ENCODE data around the gene THUMPD3.

The THUMPD3 gene

DNA sequence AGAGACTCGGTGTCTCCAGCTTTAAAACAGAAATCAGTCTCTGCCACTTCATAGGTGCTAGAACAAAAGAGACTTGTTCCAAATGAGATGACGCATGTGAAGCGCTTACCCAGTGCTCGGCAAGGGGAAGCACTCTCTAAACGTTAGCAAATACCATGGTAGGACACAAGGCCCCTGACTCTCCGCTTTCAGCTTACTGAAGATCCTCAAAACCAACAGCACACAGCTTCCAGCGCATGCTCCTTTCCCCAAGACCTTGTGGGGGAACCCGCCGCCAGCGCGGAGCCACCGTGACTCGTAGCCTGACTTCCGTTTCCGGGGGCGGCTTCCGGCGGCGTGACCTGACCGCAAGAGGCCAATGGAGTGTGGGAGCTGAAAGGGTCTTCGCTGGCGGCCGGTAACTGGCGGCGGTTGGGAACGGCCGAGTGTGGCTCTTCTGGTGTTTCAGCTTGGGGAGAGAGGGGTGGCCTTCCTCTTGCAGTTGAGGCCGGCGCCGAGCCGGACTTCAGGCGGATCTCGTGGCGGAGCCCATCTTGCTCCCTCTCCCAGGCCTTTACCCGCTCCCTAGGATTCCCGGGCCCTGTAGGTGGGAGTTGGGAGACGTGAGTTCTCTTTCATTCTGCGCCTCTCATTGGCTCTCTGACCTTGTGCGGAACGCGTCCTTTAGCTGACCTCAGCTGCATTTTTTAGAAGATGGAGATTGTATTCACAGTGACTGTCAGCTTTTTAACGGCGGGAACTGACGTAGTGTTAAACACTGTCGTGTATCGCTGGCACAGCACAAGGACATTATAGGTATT lies at the start of gene THUMPD3:
TSS of gene THUMPD3 (plus strand) at position 324 of the 800 bp plus-strand sequence. CDS start 2,015 bp downstream, outside the sequence.
- DNase-seq = peak; percentile 96

DNA sequence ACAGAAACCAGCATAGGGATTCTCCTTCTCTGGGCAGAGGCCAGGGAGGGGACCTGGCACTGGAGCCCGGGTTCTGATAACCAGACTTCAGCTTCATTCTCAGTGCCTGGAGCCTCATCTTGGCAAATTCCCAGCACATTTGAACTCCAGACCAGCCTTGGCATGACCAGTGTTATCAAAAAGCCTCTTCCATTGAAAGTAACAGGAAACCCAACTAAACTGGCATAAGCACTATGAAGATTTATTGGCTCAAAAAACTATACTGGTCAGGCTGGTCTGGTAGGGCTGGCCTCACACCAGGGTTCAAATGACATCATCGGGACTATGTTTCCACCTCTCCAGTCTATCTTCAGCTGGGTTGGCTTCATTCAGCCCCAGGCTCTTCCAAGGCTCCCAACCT lies 48.1 kb upstream of the THUMPD3 start:
- no peak for DNase-seq

DNA sequence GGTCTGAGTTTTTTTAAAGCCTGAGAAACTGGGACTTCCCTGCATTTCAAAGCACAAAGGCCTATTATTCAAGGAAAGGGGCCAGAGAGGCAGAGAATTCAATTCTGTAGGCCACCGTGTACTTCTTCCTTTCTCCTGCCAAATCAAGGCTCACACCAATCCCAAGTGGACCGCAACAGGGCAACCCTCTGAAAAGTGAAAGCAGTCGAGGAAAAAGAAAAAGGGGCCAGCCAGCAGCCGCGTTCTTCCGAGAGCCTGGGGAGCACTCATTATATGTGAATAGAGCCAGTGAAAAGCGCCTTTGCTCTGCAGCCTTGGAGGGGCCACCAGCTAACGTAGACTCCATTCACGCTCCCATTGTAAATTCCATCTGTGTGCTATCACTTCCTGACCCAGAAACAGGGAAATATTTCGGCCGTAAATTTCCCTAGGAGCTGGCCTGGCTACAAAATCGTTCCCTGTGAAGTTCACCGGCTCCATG lies 45.9 kb upstream of the THUMPD3 start:
- DNase-seq = no peak

- no peak for DNase-seq
Observed at GRCh38 chr3:9322780-9323179, 40.1 kb upstream of the THUMPD3 start.

DNA sequence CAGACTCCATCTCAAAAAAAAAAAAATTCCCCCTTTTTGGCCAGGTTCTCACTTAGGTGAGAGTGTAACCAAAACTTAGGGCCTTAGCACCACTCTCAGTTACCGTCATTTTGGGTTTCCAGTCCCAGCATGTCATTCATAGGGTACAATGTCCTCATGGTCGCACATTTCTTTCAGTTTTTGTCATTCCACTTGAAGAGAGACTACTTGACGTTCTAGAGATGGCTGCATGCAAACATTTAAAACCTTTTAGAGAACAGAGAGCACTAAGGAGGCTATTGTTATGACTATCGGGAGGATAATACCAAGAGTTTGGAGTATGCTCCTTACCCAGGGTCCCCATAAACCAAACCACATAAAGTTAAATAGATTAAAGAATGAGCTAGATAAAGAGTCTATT lies 37.9 kb upstream of the THUMPD3 start:
- DNase-seq = no peak

DNA sequence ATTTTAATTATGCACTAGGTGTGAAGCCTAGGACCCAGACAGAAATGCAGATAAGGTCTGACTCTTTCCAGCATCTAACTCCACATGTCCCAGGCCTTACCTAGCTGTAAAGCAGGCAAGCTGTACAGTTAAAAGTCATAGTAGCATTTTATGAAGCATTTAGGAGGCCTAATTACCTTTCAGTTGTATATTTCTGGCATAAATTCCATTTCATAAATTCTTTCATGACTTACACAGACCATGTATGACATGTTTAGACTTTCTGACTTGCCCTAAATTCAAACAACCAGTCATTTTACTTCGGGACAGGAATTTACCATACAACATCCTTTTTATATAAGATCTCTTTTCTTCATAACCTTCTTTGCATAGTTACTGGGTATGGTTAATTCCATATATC lies 35.3 kb upstream of the THUMPD3 start:
- DNase-seq = no peak

GRCh38 chr3:9330166-9330703 lies 32.6 kb upstream of the THUMPD3 start:
- no peak for DNase-seq

- DNase-seq = no peak
Observed at GRCh38 chr3:9331171-9331570, 31.7 kb upstream of the THUMPD3 start.

- no peak for DNase-seq
Observed at GRCh38 chr3:9332250-9333030, 30.4 kb upstream of the THUMPD3 start.

GRCh38 chr3:9339761-9340471 lies 22.9 kb upstream of the THUMPD3 start:
- no peak for DNase-seq

- DNase-seq = no peak
Observed at GRCh38 chr3:9340472-9340902, 22.4 kb upstream of the THUMPD3 start.

DNA sequence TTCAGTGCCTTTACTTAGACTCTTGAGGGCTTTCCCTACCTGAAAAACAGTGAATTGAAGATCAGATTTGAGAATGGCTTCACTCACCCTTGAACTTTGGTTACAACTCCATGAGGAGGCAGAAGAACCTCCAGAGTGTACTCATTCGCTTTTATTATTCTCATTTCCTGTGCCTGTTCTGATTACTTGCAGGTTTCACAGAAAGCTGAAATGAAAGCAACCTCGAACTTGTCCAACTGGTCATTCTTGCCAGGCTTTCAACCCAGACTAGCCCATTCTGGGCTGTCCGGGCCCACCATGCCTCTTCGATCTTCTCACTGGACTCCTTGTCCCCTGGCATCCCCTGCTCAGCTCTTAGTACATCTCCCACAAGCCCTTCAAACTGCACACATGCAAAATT lies 20.2 kb upstream of the THUMPD3 start:
- no peak for DNase-seq

- DNase-seq = no peak
Observed at GRCh38 chr3:9343115-9343514, 19.7 kb upstream of the THUMPD3 start.

GRCh38 chr3:9345041-9345440 lies 17.8 kb upstream of the THUMPD3 start:
- no peak for DNase-seq

DNA sequence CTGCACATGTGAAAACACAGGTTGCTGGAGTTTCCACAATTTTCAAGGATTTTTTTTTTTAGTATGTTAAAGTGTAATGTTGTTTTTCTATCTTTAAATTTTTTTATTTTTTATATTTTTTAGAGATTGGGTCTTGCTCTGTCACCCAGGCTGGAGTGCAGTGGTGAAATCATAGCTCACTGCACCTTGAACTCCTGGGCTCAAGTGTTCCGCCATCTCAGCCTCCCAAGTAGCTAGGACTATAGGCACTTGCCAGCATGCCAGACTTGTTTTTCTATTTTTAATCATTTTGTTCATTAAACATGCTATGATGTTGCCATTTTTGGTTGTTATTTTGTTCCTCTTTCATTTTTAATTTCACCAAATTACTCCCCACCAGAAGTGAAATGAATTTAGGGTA lies 16.7 kb upstream of the THUMPD3 start:
- no peak for DNase-seq

- DNase-seq = no peak
Observed at GRCh38 chr3:9347081-9347480, 15.8 kb upstream of the THUMPD3 start.

- no peak for DNase-seq
Observed at GRCh38 chr3:9347887-9348286, 15.0 kb upstream of the THUMPD3 start.

- DNase-seq = no peak
Observed at GRCh38 chr3:9349321-9350117, 13.3 kb upstream of the THUMPD3 start.

- DNase-seq = no peak
Observed at GRCh38 chr3:9351709-9352126, 11.1 kb upstream of the THUMPD3 start.

- peak; percentile 64 for DNase-seq
Observed at GRCh38 chr3:9352917-9353752, 9.7 kb upstream of the THUMPD3 start.

DNA sequence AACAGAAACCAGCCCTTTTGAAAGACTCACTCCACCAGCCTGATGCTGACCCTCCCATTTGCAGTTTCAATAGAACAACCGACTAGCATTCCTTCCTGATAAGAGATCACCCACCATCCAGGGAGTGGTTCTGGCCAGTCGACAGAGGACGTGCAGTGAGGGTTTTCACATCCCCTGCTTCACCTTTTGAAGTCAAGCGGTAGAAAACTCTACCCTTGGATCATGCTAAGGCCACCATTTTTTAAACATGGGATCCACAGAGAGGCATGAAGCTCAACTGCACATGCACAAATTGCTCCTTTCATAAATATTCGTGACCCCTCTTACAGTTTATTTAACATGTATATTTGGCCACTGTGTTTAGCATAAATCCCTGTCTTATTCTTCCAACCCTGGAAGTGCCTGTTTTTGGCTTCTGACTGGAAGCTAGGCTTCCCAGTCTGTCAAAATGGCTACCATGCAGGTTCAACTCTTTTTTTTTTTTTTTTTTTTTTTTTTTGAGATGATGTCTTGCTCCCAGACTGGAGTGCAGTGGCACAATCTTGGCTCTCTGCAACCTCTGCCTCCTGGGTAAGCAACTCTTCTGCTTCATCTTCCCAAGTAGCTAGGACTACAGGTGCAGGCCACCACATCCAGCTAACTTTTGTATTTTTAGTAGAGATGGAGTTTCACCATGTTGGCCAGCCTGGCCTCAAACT lies 1.0 kb upstream of the THUMPD3 start:
- DNase-seq = no peak
